Epithelial cell of proximal tubule (primary cell): ENCODE results near the gene MFAP2. TPM values are rescaled to one million over a fixed set of nuclear protein-coding genes. Genes with fewer than 3 reads are reported as not detected.

Experiments used
- DNase-seq: peaks from one replicate; pipeline ENCODE4 v3.0.0-alpha.2; 2011; ENCODE audit warnings: low read depth
- H3K4me3 ChIP-seq: 2 replicates; pipeline ENCODE4 v1.5.1; 2011; ENCODE audit warnings: low read depth, mild to moderate bottlenecking, low read length
- total RNA-seq: library from RNA; depleted of rRNA; stranded (reverse); fragments of >200 nt; gene quantifications from 2 replicates; pipeline ENCODE4 v1.2.3, GENCODE V29; 2015
- TF ChIP-seq, protein P1 (sequence below): conservative IDR thresholded peaks from 2 replicates; pipeline ENCODE4 v1.5.1; 2012; ENCODE audit warnings: low read depth, mild to moderate bottlenecking, low read length

Gene MFAP2
- total RNA-seq, 1 donor from 2014 or later = 53.2 TPM

DNA sequence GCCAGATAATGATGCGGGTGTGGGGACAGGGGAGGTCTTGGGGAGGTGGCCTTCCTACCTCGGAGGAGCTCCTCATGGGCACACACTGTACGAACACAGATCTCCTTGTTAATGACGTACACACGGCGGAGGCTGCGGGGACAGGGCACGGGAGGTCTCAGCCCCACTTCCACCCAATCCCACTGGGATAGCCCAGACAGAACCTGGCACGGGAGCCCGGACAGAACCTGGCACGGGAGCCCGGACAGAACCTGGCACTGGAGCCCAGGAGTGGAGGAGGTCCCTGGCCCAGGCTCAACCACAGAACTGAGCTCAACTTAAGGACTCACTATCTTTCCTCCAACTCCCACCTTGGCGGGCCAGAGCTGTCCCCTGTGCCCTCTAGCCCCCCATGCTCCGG, 5.2 kb downstream of the MFAP2 start:
- no peak overlapping the region for H3K4me3 ChIP-seq
- TF ChIP-seq, protein P1, sequence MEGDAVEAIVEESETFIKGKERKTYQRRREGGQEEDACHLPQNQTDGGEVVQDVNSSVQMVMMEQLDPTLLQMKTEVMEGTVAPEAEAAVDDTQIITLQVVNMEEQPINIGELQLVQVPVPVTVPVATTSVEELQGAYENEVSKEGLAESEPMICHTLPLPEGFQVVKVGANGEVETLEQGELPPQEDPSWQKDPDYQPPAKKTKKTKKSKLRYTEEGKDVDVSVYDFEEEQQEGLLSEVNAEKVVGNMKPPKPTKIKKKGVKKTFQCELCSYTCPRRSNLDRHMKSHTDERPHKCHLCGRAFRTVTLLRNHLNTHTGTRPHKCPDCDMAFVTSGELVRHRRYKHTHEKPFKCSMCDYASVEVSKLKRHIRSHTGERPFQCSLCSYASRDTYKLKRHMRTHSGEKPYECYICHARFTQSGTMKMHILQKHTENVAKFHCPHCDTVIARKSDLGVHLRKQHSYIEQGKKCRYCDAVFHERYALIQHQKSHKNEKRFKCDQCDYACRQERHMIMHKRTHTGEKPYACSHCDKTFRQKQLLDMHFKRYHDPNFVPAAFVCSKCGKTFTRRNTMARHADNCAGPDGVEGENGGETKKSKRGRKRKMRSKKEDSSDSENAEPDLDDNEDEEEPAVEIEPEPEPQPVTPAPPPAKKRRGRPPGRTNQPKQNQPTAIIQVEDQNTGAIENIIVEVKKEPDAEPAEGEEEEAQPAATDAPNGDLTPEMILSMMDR = no peak
- DNase-seq = no peak

DNA sequence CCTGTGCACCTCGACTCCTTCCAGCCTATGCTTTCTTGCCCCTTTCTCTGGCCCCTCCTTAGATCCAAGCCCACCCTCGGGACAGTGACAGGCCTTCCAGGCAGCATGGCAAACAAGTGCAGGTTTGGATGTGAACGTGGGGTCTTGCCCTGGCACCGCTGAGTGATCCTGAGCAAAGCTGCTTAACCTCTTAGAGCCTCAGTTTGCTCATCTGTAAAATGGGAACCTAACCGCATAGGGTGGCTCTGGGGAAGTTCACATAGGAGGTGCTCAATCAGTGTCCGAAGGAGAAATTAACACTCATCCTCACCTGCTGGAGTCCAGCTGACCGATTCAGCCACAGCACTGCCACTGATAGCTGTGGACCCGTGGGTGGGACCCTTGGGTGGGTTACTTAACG, 7.2 kb downstream of the MFAP2 start:
- no peak overlapping the region for H3K4me3 ChIP-seq
- no peak for DNase-seq
- TF ChIP-seq, protein P1 = no peak

GRCh38 chr1:16972189-16972895, 8.1 kb downstream of the MFAP2 start:
- TF ChIP-seq, protein P1 = no peak
- DNase-seq = no peak
- no peak overlapping the region for H3K4me3 ChIP-seq

GRCh38 chr1:16971341-16972188, 8.9 kb downstream of the MFAP2 start:
- TF ChIP-seq, protein P1 = no peak
- DNase-seq = no peak
- H3K4me3 ChIP-seq = no peak overlapping the region

DNA sequence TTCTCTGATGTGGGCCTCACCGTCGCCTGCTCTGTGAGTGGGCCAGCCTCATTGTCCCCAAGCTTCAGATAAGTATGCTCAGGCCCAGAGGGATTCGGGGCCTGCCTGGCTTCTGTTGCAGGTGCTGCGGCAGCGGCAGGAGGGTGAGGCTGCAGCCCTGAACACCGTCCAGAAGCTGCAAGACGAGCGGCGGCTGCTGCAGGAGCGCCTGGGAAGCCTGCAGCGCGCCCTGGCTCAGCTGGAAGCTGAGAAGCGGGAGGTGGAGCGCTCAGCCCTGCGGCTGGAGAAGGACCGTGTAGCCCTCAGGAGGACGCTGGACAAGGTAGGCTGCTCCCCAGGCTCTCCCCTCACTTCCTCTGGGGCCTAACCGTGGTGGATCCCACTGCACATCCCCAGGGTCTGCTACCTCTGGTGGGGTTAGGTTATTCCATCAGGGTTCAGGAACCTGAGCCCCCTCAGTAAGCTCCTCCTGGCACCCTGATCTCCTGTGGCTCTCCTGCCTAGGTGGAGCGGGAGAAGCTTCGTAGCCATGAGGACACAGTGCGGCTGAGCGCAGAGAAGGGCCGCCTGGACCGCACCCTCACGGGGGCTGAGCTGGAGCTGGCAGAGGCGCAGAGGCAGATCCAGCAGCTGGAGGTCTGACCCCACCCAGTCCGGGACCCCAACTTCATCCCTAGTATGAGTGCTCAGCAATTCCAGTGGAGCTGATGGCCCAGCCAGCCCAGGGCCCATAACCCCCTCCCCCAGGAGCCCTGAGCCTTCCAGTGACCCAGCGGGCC, 10.1 kb downstream of the MFAP2 start:
- TF ChIP-seq, protein P1 = no peak
- H3K4me3 ChIP-seq = no peak overlapping the region
- no peak for DNase-seq

DNA sequence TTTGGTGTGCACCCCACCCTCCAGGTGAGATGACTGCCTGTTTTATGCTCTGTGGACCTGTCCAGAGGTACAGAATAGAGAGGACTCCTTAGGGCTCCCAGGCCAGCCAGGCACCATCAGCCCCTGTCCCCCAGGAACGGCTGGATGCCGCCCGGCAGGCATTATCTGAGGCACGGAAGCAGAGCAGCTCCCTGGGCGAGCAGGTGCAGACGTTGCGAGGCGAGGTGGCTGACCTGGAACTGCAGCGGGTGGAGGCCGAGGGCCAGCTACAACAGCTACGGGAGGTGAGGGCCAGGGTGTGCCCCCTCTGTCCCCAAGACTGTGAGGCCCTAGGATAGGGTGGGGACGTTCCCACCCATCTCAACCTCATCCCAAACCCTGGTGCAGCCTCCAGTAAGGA, 10.8 kb downstream of the MFAP2 start:
- TF ChIP-seq, protein P1 = no peak
- DNase-seq = no peak
- H3K4me3 ChIP-seq = no peak overlapping the region
